GM12873 (cell line): Measurements from ENCODE around the gene SKIC8.

Source experiments
- CTCF ChIP-seq: IDR thresholded peaks from 2 replicates; pipeline ENCODE4 v1.5.1; 2012; ENCODE audit warnings: low read depth, mild to moderate bottlenecking, moderate library complexity, low read length, control low read depth; ENCODE audit not compliant: insufficient read depth; ENCODE audit errors: missing control alignments

The SKIC8 gene

GRCh38 chr15:78312957-78313356, 13.5 kb upstream of the SKIC8 start:
- TF ChIP-seq CTCF: no peak

- no peak for TF ChIP-seq CTCF
Observed at GRCh38 chr15:78312536-78312935, 13.1 kb upstream of the SKIC8 start.

GRCh38 chr15:78311292-78311691, 11.9 kb upstream of the SKIC8 start:
- TF ChIP-seq CTCF: no peak

GRCh38 chr15:78308422-78309032, 9.1 kb upstream of the SKIC8 start:
- peak; percentile 94 for TF ChIP-seq CTCF

- TF ChIP-seq CTCF: no peak
Observed at GRCh38 chr15:78307976-78308375, 8.6 kb upstream of the SKIC8 start.

GRCh38 chr15:78306176-78306774, 6.9 kb upstream of the SKIC8 start:
- TF ChIP-seq CTCF: no peak

GRCh38 chr15:78304216-78305066, 5.0 kb upstream of the SKIC8 start:
- no peak for TF ChIP-seq CTCF
